Measurements from ENCODE around the gene ZSCAN5A.

- TF ChIP-seq YY1 (IDR thresholded peaks at IDR 0.05; ENCODE audit: low read depth) (no peak), TAF1 (IDR thresholded peaks at IDR 0.05; ENCODE audit: low read depth) (no peak), CEBPB (IDR thresholded peaks at IDR 0.05) (no peak), FOXM1 (IDR thresholded peaks at IDR 0.05; ENCODE audit: borderline replicate concordance, low read depth) (no peak), EP300 (IDR thresholded peaks at IDR 0.05; ENCODE audit: borderline replicate concordance) (no peak), CREB1 (IDR thresholded peaks at IDR 0.05; ENCODE audit: low read depth) (no peak), RAD21 (IDR thresholded peaks at IDR 0.05; ENCODE audit: low read depth) (no peak), TCF12 (IDR thresholded peaks at IDR 0.05; ENCODE audit: low read depth) (no peak)
- TF ChIP-seq, protein P1, sequence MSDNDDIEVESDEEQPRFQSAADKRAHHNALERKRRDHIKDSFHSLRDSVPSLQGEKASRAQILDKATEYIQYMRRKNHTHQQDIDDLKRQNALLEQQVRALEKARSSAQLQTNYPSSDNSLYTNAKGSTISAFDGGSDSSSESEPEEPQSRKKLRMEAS (IDR thresholded peaks at IDR 0.05), result no peak
- TF ChIP-seq, protein P2, sequence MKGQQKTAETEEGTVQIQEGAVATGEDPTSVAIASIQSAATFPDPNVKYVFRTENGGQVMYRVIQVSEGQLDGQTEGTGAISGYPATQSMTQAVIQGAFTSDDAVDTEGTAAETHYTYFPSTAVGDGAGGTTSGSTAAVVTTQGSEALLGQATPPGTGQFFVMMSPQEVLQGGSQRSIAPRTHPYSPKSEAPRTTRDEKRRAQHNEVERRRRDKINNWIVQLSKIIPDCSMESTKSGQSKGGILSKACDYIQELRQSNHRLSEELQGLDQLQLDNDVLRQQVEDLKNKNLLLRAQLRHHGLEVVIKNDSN (IDR thresholded peaks at IDR 0.05), result no peak
- TF ChIP-seq, protein P3, sequence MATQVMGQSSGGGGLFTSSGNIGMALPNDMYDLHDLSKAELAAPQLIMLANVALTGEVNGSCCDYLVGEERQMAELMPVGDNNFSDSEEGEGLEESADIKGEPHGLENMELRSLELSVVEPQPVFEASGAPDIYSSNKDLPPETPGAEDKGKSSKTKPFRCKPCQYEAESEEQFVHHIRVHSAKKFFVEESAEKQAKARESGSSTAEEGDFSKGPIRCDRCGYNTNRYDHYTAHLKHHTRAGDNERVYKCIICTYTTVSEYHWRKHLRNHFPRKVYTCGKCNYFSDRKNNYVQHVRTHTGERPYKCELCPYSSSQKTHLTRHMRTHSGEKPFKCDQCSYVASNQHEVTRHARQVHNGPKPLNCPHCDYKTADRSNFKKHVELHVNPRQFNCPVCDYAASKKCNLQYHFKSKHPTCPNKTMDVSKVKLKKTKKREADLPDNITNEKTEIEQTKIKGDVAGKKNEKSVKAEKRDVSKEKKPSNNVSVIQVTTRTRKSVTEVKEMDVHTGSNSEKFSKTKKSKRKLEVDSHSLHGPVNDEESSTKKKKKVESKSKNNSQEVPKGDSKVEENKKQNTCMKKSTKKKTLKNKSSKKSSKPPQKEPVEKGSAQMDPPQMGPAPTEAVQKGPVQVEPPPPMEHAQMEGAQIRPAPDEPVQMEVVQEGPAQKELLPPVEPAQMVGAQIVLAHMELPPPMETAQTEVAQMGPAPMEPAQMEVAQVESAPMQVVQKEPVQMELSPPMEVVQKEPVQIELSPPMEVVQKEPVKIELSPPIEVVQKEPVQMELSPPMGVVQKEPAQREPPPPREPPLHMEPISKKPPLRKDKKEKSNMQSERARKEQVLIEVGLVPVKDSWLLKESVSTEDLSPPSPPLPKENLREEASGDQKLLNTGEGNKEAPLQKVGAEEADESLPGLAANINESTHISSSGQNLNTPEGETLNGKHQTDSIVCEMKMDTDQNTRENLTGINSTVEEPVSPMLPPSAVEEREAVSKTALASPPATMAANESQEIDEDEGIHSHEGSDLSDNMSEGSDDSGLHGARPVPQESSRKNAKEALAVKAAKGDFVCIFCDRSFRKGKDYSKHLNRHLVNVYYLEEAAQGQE (IDR thresholded peaks at IDR 0.05; ENCODE audit: low read depth), result no peak
Measured at GRCh38 chr19:56199687-56200086, 115.0 kb downstream of the ZSCAN5A start.
